GM18907 (cell line): ENCODE data around the gene DBF4B.
A peak's percentile ranks its signal among the peaks of the same experiment; 100 is the strongest.

Source experiments
- ATAC-seq: cut with Tn5 transposase; IDR thresholded peaks from one replicate; pipeline ENCODE4 v1.9.1; 2021; ENCODE audit warnings: mild to moderate bottlenecking, moderate library complexity; ENCODE audit not compliant: unreplicated experiment

The DBF4B gene

DNA sequence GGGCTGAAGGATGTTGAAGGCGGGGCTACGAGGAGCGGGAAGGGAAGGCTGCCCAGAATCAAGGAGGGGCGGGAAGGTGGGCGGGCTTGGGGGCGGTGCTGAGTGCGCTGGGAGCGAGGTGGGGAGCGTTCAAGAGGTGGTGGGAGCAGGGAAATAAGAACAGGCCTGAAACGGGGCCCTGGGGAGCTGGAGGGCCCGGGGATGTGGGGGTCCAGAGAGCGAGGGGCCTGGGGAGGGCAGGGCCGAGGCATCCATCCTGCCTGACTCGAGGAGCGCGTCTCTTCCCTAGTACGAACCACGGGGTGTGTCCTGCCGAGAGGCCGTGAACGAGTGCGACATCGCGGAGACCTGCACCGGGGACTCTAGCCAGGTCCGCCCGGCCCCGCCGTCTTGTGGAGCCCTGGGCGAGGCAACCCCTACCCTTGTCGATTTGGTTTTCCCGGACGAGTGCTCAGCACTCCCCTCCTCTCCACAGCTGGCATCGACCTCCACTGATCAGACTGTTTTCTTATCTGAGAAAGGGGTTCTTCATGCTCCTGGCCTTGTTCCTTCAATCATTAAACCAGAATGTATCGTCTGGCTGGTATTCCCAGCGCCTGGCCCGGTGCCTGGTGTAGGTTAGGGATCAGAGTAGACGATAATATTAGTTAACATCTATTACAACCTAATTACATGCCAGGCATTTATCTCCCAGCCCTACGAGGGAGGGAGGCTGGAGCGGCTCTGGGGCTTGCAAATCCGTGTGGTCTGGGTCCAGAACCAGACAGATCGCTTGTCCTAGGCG lies 67.6 kb downstream of the DBF4B start:
- ATAC-seq = no peak

DNA sequence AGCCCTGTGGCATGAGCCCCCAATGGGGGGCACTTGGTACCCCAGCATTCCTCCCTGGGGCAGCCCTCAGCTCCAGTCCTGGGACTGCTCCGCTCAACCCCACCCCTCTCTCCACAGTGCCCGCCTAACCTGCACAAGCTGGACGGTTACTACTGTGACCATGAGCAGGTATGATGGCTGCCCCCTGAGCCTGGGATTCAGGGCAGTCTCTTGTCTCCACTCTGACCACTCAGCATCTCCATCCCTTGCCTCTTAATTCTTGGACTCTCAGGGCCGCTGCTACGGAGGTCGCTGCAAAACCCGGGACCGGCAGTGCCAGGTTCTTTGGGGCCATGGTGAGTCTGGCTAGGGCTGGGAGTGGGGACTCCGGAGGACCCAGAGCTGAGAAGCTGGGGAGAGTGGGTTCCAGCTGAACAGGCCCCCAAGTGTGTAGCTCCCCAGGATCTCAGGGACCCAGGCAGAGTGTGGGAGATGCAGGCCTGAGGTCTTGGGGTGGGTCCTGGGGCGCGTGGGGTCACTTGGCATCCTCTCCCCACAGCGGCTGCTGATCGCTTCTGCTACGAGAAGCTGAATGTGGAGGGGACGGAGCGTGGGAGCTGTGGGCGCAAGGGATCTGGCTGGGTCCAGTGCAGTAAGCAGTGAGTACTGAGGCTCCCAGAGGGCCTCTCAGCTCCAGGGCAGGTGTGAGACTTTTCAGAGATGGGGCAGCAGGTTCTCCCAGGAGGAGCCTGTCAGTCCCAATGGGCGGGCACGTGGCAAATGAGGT lies 68.3 kb downstream of the DBF4B start:
- ATAC-seq = no peak

DNA sequence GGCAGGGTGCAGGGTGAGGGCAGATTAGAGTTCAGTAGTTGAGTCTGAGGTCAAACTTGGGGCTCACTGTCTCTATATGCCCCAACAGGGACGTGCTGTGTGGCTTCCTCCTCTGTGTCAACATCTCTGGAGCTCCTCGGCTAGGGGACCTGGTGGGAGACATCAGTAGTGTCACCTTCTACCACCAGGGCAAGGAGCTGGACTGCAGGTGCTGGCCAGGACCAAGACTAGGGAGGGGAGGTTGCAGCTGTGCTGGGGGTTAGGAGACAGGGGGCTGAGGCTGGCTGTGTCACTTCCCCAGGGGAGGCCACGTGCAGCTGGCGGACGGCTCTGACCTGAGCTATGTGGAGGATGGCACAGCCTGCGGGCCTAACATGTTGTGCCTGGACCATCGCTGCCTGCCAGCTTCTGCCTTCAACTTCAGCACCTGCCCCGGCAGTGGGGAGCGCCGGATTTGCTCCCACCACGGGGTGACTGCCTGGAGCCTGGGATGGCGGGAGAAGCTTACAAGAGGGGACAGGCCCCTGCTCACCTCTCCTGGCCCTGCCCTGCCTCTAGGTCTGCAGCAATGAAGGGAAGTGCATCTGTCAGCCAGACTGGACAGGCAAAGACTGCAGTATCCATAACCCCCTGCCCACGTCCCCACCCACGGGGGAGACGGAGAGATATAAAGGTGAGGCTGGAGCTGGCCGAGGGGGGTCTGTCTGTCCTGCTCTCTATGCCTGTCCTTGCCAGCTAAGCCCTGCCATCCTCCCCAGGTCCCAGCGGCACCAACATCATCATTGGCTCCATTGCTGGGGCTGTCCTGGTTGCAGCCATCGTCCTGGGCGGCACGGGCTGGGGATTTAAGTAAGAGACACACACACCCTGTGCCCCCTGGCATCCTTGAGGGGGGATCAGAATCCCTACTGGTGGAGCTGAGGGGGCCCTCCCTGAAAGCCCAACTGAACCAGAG lies 69.2 kb downstream of the DBF4B start:
- no peak for ATAC-seq

DNA sequence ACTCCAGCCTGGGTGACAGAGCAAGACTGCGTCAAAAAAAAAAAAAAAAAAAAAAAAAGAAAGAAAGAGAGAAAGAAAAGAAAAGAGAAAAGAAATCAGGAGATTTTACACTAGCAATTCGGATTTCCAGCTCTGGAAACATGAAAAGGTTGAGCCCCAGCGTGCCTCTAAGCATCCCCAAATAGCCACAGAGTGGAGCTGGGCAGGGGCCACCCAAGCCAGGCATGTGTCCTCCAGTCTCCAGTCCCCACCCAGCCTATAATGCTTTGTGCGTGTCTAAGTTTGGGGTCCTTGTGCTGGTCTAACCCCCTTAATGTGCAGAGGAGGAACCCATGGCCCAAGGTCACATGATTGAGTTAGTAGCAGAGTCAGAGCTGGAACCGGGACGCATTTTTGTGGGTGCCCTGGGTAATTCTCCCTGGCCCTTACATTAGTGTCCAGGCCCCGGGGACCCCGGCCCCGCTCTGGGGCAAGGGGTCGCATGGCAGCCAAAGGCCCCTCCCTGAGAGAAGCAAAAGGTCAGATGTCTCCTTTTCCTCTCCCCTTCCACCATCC lies 70.3 kb downstream of the DBF4B start:
- no peak for ATAC-seq

DNA sequence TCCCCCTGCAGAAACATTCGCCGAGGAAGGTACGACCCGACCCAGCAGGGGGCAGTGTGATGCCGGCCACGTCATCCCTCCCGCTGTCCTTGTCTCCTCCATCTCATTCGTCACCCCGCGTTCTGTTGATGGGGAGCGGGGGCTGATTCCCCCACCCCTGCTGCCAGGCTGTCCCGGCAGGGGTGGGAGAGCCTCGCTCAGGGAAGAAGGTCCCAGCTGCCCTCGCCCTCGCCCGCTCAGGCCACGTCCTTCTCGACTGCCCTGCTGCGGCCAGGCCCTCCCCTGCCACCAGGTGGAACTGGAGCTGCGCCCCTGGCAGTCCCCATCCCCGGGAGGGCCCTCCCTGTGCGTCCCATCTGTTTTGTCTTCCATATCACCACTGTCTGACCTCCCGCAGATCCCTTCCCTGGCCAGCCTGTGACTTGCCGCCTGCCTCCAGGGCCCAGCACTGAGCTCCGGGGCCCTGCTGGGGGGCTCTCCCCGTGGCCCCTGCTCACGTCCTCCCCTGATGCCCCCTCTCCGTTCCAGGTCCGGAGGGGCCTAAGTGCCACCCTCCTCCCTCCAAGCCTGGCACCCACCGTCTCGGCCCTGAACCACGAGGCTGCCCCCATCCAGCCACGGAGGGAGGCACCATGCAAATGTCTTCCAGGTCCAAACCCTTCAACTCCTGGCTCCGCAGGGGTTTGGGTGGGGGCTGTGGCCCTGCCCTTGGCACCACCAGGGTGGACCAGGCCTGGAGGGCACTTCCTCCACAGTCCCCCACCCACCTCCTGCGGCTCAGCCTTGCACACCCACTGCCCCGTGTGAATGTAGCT lies 71.0 kb downstream of the DBF4B start:
- ATAC-seq = peak; percentile 29

DNA sequence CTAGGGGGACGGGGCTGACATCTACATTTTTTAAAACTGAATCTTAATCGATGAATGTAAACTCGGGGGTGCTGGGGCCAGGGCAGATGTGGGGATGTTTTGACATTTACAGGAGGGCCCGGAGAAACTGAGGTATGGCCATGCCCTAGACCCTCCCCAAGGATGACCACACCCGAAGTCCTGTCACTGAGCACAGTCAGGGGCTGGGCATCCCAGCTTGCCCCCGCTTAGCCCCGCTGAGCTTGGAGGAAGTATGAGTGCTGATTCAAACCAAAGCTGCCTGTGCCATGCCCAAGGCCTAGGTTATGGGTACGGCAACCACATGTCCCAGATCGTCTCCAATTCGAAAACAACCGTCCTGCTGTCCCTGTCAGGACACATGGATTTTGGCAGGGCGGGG lies 71.7 kb downstream of the DBF4B start:
- ATAC-seq = no peak

DNA sequence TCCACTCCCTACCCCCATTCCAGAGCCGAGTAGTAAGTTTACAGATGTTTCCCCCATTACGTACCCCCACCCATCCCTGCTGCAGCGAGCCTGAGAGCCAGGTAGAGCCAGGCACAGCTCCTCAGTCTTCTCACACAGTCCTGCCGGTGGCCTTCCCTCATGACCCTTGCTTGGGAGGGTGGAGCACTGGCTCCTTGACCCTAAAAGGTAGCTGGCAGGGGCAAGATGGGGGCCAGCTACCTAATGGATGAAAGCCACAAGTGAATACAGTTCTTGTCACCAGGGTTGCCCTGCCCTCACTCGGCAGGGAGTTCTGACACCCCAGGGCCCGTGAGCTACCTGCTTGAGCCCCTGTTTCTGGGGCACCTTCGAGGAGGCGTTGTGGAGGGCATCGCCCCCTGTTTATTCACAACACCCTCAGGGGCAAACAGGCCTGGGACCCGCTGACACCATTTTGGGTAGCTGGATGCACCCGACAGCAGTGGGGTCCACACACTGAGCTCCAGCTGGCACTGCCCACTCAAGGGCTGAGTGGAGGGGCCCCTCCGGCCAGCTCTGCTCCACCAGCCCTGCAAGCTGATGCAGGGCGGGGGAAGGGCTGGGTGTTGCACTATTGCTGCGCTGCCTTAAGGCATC lies 72.5 kb downstream of the DBF4B start:
- ATAC-seq = no peak

DNA sequence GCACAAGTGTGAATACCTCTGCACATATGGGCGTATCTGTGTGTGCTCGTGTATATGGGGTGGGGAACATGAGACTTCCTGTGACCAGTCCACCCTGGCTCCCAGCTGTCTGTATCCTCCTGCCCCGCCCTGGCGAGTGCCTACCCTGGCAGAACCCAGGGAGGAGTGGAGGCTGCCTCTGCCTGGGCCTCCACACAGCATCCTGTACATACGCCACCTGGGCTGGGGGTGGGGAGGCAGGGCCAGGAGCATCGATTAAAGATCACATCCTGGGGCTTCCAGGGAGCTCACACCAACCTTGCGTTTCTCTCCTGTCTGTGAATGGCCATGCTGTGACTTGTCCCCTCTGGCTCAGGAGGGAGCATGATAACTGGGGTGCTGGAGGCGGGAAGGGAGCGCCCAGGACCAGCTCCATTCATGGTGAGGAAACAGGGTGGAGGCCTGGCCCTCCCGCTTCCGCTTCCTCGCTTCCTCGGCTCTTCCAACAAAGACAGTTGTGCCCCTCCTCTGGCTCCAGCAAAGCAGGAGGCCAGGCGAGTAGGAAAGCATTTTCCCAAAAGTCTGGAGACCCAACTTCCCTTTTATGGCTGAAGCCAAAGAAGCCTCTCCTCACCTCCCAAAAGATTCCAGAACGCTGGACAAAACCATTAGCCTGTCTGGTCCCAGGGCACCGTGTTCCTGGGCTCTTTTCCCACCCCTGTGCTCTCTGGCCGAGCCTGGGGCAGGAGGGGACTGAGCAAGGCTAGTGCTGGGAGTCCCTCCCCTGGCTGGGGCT lies 73.3 kb downstream of the DBF4B start:
- no peak for ATAC-seq

DNA sequence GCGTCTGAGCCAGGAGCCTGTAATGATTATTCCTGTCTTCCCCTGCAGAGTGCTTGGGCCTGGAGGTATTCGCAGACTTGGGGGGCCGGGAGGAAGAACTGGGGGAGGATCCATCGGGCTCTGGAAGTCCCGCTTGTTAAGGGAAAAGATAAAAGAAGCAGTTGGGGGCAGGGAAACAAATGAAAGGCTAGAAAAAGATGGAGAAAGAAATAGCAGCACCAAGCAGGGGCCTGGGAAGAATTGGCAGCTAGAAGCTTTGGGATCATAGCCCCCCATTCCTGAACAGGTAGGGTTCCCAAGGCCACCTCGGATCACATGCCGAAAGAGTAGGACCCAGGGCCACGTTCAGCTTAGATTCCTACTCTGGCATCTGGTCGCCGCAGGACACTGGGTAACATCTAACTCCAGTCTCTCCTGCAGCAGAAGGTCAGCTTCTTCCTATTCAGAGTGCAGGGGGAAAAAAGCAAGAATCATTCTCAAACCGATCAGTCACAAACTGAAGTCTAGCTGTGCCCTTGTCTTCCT lies 73.9 kb downstream of the DBF4B start:
- no peak for ATAC-seq

DNA sequence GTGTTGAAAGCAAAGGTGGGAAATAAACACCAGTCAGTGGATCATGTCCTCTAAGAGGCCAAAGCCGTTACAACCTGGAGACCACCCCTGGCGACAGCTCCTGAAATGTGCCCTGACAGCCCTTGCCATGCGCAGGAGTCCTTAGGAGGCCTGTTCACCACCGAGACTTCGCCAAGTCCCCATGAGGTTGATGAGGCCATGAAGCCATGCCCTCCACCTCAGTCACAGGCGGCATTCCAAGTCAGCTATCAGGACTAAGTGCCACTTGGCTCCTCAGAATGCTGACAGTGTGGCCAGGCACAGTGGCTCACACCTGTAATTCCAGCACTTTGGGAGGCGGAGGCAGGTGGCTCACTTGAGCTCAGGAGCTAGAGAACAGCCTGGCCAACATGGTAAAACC lies 77.5 kb downstream of the DBF4B start:
- ATAC-seq = no peak

DNA sequence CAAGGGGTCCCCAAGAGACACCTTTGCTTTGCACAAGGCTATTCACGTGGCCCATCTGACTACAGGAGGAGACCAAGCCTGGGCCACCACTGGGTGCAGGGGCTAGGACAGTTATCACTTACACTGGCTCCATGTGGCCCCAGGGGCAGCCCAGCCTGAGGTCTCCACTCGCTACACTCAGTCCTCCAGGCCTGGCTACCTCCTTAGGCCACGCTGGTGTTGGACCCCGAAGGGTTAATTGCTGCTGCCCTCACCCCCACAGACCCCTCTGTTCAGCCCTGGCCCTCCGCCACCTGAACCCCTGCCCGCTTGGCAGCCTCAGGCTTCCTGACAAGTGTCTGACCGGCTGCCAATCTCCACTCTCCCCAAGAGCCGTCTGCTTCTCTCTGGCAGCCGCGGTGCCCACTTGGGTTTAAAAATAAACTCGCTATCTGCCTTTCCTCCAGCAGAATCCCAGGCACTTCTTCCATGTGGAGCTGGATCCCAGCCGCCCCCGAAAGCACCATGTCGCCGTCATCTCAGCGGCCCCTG lies 78.2 kb downstream of the DBF4B start:
- no peak for ATAC-seq

DNA sequence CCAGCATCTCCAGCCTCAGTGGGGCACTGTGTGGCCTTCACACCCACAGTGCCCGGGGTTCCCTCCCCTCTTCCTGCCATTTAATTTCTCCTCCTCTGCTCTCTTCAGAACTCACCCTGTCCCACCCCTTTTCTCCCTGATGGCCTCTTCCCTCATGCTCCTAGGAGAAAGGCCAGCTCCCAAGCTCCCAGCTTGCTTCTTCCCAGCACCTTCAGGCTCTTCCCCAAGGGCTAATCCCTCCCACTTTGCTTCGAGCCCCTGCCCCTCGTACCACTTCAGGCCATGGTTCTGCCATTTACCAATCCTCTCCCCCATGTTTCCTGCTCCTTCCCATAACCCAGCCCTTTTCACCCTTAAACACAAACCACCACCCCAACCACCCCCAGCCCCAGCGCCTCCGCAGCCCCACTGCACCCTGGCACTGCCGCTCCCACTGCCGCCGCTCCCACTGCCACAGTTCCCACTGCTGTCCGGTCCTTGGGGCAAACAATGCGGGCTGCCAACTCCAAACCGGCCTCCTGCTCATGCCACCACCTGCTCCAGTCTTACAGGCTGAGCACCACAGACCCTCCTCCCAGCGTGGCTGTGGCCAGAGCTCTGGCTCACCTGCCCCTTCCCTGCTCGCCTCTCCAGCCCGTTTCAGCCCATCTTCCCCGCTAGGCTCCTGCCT lies 78.9 kb downstream of the DBF4B start:
- no peak for ATAC-seq

DNA sequence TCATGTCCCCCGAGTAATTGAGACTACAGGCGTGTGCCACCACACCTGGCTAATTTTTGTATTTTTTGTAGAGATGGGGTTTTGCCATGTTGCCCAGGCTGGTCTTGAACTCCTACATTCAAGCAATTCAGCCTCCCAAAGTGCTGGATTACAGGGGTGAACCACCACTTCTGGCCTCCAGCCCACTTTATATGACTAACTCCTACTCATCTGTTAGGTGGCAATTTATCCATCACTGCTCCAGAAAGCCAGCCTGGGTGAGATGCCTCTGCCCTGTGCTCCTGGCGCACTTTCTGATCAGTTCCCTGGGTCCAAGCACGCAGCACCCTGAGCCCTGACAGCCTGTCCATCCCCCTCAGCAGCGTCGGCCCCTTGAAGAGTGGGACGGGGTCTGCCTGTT lies 79.7 kb downstream of the DBF4B start:
- no peak for ATAC-seq

DNA sequence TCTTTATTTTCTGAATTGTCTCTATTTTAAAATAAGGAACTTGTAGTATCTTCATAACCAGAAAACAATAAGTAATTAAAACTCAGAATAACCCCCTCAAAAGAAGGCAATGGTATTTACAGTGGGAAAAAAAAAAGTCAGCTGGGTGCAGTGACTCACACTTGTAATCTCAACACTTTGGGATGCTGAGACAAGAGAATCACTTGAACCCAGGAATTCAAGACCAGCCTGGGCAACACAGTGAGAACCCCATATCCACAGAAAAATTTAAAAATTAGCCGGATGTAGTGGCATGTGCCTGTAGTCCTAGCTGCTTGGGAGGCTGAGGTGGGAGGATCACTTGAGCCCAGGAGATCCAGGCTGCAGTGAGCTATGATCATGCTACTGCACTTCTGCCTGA lies 83.8 kb downstream of the DBF4B start:
- no peak for ATAC-seq

DNA sequence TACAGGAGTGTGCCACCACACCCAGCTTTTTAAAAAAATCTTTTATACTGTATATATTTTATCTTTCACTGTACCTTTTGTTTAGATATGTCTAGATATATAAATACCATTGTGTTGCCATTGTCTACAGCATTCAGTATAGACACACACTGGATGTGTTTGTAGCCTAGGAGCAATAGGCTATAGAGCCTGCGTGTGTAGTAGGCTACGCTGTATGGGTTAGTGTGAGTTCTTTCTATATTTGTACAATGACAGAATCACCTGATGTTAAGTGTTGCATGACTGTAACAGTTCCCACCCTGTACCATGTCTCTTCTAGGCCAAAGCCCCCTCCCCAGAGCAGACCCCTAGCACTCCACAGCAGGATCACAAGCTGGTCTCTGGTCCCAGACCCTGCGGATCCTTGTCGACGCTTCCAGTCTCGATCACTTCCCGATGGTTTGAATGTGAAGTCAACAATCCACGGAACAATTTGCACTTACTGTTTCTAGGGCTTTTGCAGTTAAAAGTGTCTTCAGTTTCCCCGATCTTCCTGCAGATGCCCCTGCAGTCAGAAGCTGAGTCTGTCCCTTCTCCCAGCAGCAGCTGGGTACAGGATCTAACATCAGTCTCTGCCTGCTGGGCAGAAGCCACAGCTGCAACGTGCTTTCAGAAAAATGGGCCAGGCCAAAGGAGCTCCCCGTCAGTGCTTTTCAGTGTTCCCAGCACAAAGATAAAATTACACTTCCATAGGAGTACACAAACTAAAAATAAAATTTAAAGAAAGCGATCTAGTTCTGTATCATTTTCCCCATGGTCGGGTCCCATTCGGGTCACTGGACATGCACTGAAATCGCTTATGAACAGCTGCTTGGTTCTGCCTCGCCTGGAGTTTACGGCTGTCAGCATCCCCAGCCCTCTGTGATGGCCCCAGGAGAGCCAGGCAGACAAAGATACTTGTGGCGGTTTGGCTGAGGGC lies 85.7 kb downstream of the DBF4B start:
- no peak for ATAC-seq

DNA sequence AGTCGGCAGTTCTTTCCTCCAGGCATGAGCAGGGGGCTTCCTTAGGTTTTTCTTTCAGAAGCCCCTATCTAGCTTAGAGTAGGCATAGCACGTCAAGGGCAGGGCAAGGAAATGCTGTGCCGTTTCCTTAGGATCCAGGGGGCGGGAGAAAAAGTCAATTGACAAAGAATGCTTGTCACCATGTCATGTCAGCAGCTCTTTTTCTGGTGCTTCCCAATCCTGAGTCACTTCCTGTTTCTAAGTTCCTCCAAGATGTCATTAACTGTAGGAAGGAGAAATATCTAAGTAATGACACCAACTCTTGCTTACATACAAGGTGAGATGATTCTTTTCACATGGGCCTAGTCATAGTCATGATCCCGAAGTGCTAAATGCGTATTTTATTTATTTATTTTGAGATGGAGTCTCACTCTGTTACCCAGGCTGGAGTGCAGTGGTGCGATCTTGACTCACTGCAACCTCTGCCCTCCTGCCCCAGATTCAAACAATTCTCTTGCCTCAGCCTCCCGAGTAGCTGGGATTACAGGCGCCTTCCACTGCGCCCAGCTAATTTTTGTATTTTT lies 86.5 kb downstream of the DBF4B start:
- ATAC-seq = no peak
